ENCODE measurements around the gene SEZ6L.

SEZ6L gene

GRCh38 chr22:26234296-26234695 lies 65.0 kb downstream of the SEZ6L start:
- H3K27me3 ChIP-seq (ENCODE audit: insufficient read depth, low read length, poor library complexity): peaks cover 12% of the 10 kb centered on the region
- no peak overlapping the region for H3K4me3 ChIP-seq (ENCODE audit: low read depth in 1 of 2, low read length in 2 of 2)
- TF ChIP-seq EZH2 (IDR thresholded peaks at IDR 0.05; ENCODE audit: borderline replicate concordance, low read depth, low read length, severe bottlenecking) (no peak), CTCF (IDR thresholded peaks at IDR 0.05; ENCODE audit: borderline replicate concordance, extremely low read depth, low read length, poor library complexity, severe bottlenecking) (no peak)
- DNase-seq: no peak
- no peaks in the 10 kb centered on the region for H3K9me3 ChIP-seq (ENCODE audit: insufficient read depth, low read length, severe bottlenecking)
- no peak overlapping the region for H3K9ac ChIP-seq (ENCODE audit: low read depth, low read length)
- no peak overlapping the region for H2AFZ ChIP-seq (ENCODE audit: low read depth, low read length)
- H3K27ac ChIP-seq (ENCODE audit: low read length): no peak overlapping the region
- H3K36me3 ChIP-seq (ENCODE audit: insufficient read depth, low read length): no peaks in the 10 kb centered on the region
- H4K20me1 ChIP-seq (ENCODE audit: insufficient read depth, low read length): 0 out of 2 replicates have a peak, but pooled peaks cover 2% of the 10 kb centered on the region
- H3K4me1 ChIP-seq (ENCODE audit: insufficient read depth, low read length): no peaks in the 10 kb centered on the region
- H3K4me2 ChIP-seq (ENCODE audit: insufficient read depth, low read length): no peak overlapping the region
- no peaks in the 10 kb centered on the region for H3K79me2 ChIP-seq (ENCODE audit: insufficient read depth, low read length)
- ATAC-seq (ENCODE audit: insufficient read depth, low read depth): no peak

- Histone ChIP-seq H3K27me3 (ENCODE audit: insufficient read depth, low read length, poor library complexity) (peaks cover 14% of the 10 kb centered on the region), H3K4me1 (ENCODE audit: insufficient read depth, low read length) (no peaks in the 10 kb centered on the region), H3K36me3 (ENCODE audit: insufficient read depth, low read length) (no peaks in the 10 kb centered on the region), H3K9me3 (ENCODE audit: insufficient read depth, low read length, severe bottlenecking) (no peaks in the 10 kb centered on the region), H3K9ac (ENCODE audit: low read depth, low read length) (no peak overlapping the region), H4K20me1 (ENCODE audit: insufficient read depth, low read length) (0 out of 2 replicates have a peak, but pooled peaks cover 5% of the 10 kb centered on the region), H3K4me2 (ENCODE audit: insufficient read depth, low read length) (no peak overlapping the region), H3K4me3 (ENCODE audit: low read depth in 1 of 2, low read length in 2 of 2) (no peak overlapping the region), H3K79me2 (ENCODE audit: insufficient read depth, low read length) (no peaks in the 10 kb centered on the region), H2AFZ (ENCODE audit: low read depth, low read length) (no peak overlapping the region), H3K27ac (ENCODE audit: low read length) (no peak overlapping the region)
- no peak for ATAC-seq (ENCODE audit: insufficient read depth, low read depth)
- no peak for DNase-seq
- TF ChIP-seq CTCF (IDR thresholded peaks at IDR 0.05; ENCODE audit: borderline replicate concordance, extremely low read depth, low read length, poor library complexity, severe bottlenecking) (no peak), EZH2 (IDR thresholded peaks at IDR 0.05; ENCODE audit: borderline replicate concordance, low read depth, low read length, severe bottlenecking) (no peak)
These were observed 66.7 kb downstream of the SEZ6L start for GRCh38 chr22:26235792-26236487.

DNA sequence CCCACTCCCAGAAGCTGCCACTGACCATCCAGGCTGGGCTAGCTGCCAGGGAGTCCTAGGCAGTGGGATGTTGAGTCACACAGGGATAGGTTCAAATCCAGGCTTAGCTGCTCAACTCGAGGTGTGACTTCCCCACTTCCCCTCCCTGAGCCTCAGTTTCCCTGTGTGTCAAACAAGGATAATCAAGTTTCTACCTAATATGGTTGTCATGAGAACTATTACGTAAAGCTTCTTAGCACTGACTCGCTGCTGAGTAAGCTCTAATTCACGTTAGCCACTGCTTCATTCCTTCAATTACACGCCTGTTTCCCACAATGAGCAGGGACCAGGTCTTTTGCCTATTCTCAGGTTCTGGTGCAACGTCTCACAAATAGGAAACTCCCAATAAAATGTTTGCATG lies 67.7 kb downstream of the SEZ6L start:
- H2AFZ ChIP-seq (ENCODE audit: low read depth, low read length): no peak overlapping the region
- H4K20me1 ChIP-seq (ENCODE audit: insufficient read depth, low read length): 0 out of 2 replicates have a peak, but pooled peaks cover 3% of the 10 kb centered on the region
- H3K27ac ChIP-seq (ENCODE audit: low read length): no peak overlapping the region
- H3K27me3 ChIP-seq (ENCODE audit: insufficient read depth, low read length, poor library complexity): peaks cover 14% of the 10 kb centered on the region
- no peak overlapping the region for H3K9ac ChIP-seq (ENCODE audit: low read depth, low read length)
- no peak for TF ChIP-seq EZH2 (IDR thresholded peaks at IDR 0.05; ENCODE audit: borderline replicate concordance, low read depth, low read length, severe bottlenecking)
- no peak for TF ChIP-seq CTCF (IDR thresholded peaks at IDR 0.05; ENCODE audit: borderline replicate concordance, extremely low read depth, low read length, poor library complexity, severe bottlenecking)
- no peaks in the 10 kb centered on the region for H3K4me1 ChIP-seq (ENCODE audit: insufficient read depth, low read length)
- no peak for DNase-seq
- no peaks in the 10 kb centered on the region for H3K9me3 ChIP-seq (ENCODE audit: insufficient read depth, low read length, severe bottlenecking)
- H3K79me2 ChIP-seq (ENCODE audit: insufficient read depth, low read length): no peaks in the 10 kb centered on the region
- no peaks in the 10 kb centered on the region for H3K36me3 ChIP-seq (ENCODE audit: insufficient read depth, low read length)
- ATAC-seq (ENCODE audit: insufficient read depth, low read depth): no peak
- no peak overlapping the region for H3K4me3 ChIP-seq (ENCODE audit: low read depth in 1 of 2, low read length in 2 of 2)
- H3K4me2 ChIP-seq (ENCODE audit: insufficient read depth, low read length): no peak overlapping the region

All from DND-41 (cell line).